ENCODE measurements around the gene MEPCE.

Gene MEPCE

GRCh38 chr7:100398239-100398638 is 31.4 kb upstream of the MEPCE start:
- no peak for DNase-seq (ENCODE audit: low spot score)
- TF ChIP-seq CTCF (IDR thresholded peaks at IDR 0.05; ENCODE audit: extremely low read depth, missing control alignments) = no peak

- no peak for DNase-seq (ENCODE audit: low spot score)
- TF ChIP-seq CTCF (IDR thresholded peaks at IDR 0.05; ENCODE audit: extremely low read depth, missing control alignments) = no peak
Observed at GRCh38 chr7:100400041-100400440, 29.6 kb upstream of the MEPCE start.

GRCh38 chr7:100400656-100401055 is 29.0 kb upstream of the MEPCE start:
- no peak for DNase-seq (ENCODE audit: low spot score)
- no peak for TF ChIP-seq CTCF (IDR thresholded peaks at IDR 0.05; ENCODE audit: extremely low read depth, missing control alignments)

GRCh38 chr7:100401811-100402210 is 27.8 kb upstream of the MEPCE start:
- DNase-seq (ENCODE audit: low spot score) = no peak
- TF ChIP-seq CTCF (IDR thresholded peaks at IDR 0.05; ENCODE audit: extremely low read depth, missing control alignments) = no peak

- no peak for DNase-seq (ENCODE audit: low spot score)
- no peak for TF ChIP-seq CTCF (IDR thresholded peaks at IDR 0.05; ENCODE audit: extremely low read depth, missing control alignments)
Observed at GRCh38 chr7:100402241-100402640, 27.4 kb upstream of the MEPCE start.

GRCh38 chr7:100406767-100407166 is 22.9 kb upstream of the MEPCE start:
- DNase-seq (ENCODE audit: low spot score) = no peak
- no peak for TF ChIP-seq CTCF (IDR thresholded peaks at IDR 0.05; ENCODE audit: extremely low read depth, missing control alignments)

GRCh38 chr7:100407285-100408180 is 22.1 kb upstream of the MEPCE start:
- peak; percentile 67 for TF ChIP-seq CTCF (IDR thresholded peaks at IDR 0.05; ENCODE audit: extremely low read depth, missing control alignments)
- peak; percentile 68 for DNase-seq (ENCODE audit: low spot score)

Measured in GM20000 (cell line).